HFFc6 (cell line): ENCODE results near the gene TEAD4. TPM values are rescaled to one million over a fixed set of nuclear protein-coding genes. Genes with fewer than 3 reads are reported as not detected.

ENCODE experiments used
- DNase-seq: peaks from one replicate; pipeline ENCODE4 v3.0.0-alpha.2; 2018
- H3K27ac Mint-ChIP-seq: 2 replicates; pipeline ENCODE4 v1.8.0; 2020; ENCODE audit warnings: mild to moderate bottlenecking, mixed read lengths
- H3K27me3 Mint-ChIP-seq: 2 replicates; pipeline ENCODE4 v1.8.0; 2021; ENCODE audit warnings: mild to moderate bottlenecking, moderate library complexity, mixed read lengths; ENCODE audit not compliant: insufficient read depth
- H3K36me3 Mint-ChIP-seq: 2 replicates; pipeline ENCODE4 v1.8.0; 2021; ENCODE audit warnings: low read depth, mixed read lengths
- H3K4me1 Mint-ChIP-seq: 2 replicates; pipeline ENCODE4 v1.8.0; 2020; ENCODE audit warnings: low read depth, mixed read lengths
- H3K4me3 Mint-ChIP-seq: 2 replicates; pipeline ENCODE4 v1.8.0; 2020; ENCODE audit warnings: mild to moderate bottlenecking, moderate library complexity, mixed read lengths
- H3K9me3 Mint-ChIP-seq: 2 replicates; pipeline ENCODE4 v1.8.0; 2020; ENCODE audit warnings: mild to moderate bottlenecking, mixed read lengths
- CTCF ChIP-seq: fragments of 200-600 bp; sonication (generic); IDR thresholded peaks from 2 replicates; pipeline ENCODE4 v1.5.0; 2021; ENCODE audit warnings: antibody characterized with exemption, mild to moderate bottlenecking
- total RNA-seq, 6 experiments: library from RNA; stranded (reverse); fragmentation: NEBNext Ultra II Directional; extraction: Animal tissue kit (Norgen Biotek cat#: 25700); gene quantifications; 2 replicates in 1 of 6; 3 replicates in 5 of 6; pipeline ENCODE4 v1.2.3, GENCODE V29; 2021

TEAD4 gene
- total RNA-seq, 6 experiments from 2014 or later, result 22.2 to 26.2 (median 24.7) TPM

GRCh38 chr12:3086729-3087323, 127.6 kb downstream of the TEAD4 start:
- peaks cover 24% of the 10 kb centered on the region for H3K4me1 Mint-ChIP-seq
- no peaks in the 10 kb centered on the region; the same call in 1 of the 2 replicates for H3K27me3 Mint-ChIP-seq
- H3K27ac Mint-ChIP-seq, result no peak overlapping the region
- no peaks in the 10 kb centered on the region for H3K9me3 Mint-ChIP-seq
- DNase-seq, result no peak
- TF ChIP-seq CTCF, result no peak
- no peak overlapping the region for H3K4me3 Mint-ChIP-seq
- H3K36me3 Mint-ChIP-seq, result peaks cover 13% of the 10 kb centered on the region

- Mint-ChIP-seq H3K9me3 (no peaks in the 10 kb centered on the region), H3K36me3 (peaks cover 12% of the 10 kb centered on the region), H3K4me1 (peaks cover 18% of the 10 kb centered on the region), H3K27me3 (no peaks in the 10 kb centered on the region; the same call in 1 of the 2 replicates), H3K4me3 (no peak overlapping the region), H3K27ac (no peak overlapping the region)
- no peak for DNase-seq
- no peak for TF ChIP-seq CTCF
These were observed 128.8 kb downstream of the TEAD4 start for GRCh38 chr12:3087758-3088650.

GRCh38 chr12:3089588-3089987, 130.4 kb downstream of the TEAD4 start:
- H3K4me3 Mint-ChIP-seq, result no peak overlapping the region

More at GRCh38 chr12:3089588-3089987, 130.4 kb downstream of the TEAD4 start:
- no peaks in the 10 kb centered on the region; the same call in 1 of the 2 replicates for H3K27me3 Mint-ChIP-seq
- no peak for DNase-seq
- no peak overlapping the region for H3K27ac Mint-ChIP-seq
- H3K36me3 Mint-ChIP-seq, result peaks cover 9% of the 10 kb centered on the region; the same call in 1 of the 2 replicates
- H3K9me3 Mint-ChIP-seq, result no peaks in the 10 kb centered on the region
- no peak for TF ChIP-seq CTCF
- H3K4me1 Mint-ChIP-seq, result peaks cover 12% of the 10 kb centered on the region

Other genes with a start within 250 kb of the TEAD4 start
- 100 to 1,000 TPM in 1 of 6 experiments, 10 to 100 TPM in 5; 62.3 to 105 (median 69.1) TPM for gene FKBP4, start 164.4 kb upstream of the TEAD4 start, total RNA-seq
- 10 to 100 TPM; 17.0 to 21.1 (median 19.6) TPM for gene ITFG2, start 146.7 kb upstream of the TEAD4 start, total RNA-seq
- gene NRIP2, start 124.4 kb upstream of the TEAD4 start, total RNA-seq, result not detected
- gene TEX52, start 102.4 kb upstream of the TEAD4 start, total RNA-seq, result not detected
- gene FOXM1, start 82.2 kb upstream of the TEAD4 start, total RNA-seq, result 10 to 100 TPM; 41.9 to 96.4 (median 89.6) TPM
- gene RHNO1, start 82.2 kb upstream of the TEAD4 start, total RNA-seq, result 10 to 100 TPM; 25.4 to 47.3 (median 39.7) TPM
- 10 to 100 TPM; 25.8 to 34.0 (median 31.6) TPM for gene TULP3, start 68.5 kb upstream of the TEAD4 start, total RNA-seq
- gene TSPAN9, start 118.0 kb downstream of the TEAD4 start, total RNA-seq, result 10 to 100 TPM; 18.1 to 35.8 (median 22.7) TPM